GM23338 (cell line): ENCODE data around the gene GALNT5. TPM values are rescaled to one million over a fixed set of nuclear protein-coding genes. Genes with fewer than 3 reads are reported as not detected.

Experiments
- ATAC-seq: fragments of 200-7000 bp; cut with Tn5 transposase; 3 replicates; pipeline ENCODE4 v1.9.1; 2020
- DNase-seq: peaks from one replicate; pipeline ENCODE4 v3.0.0-alpha.2; 2015; ENCODE audit warnings: low spot score
- H2AFZ ChIP-seq: fragments of 200-600 bp; sonication (generic); 2 replicates; pipeline ENCODE4 v1.8.0; 2016; ENCODE audit warnings: antibody characterized with exemption, mild to moderate bottlenecking, moderate library complexity
- H3F3A ChIP-seq: fragments of 200-600 bp; sonication (generic); replicated peaks from 2 replicates; pipeline ENCODE4 v1.8.0; 2017; ENCODE audit warnings: antibody characterized with exemption, mixed run types, low read depth
- H3K27ac ChIP-seq: fragments of 200-600 bp; sonication (generic); 2 replicates; pipeline ENCODE4 v1.6.1; 2016; ENCODE audit warnings: low read depth
- H3K27me3 ChIP-seq: fragments of 200-600 bp; sonication (generic); 2 replicates; pipeline ENCODE4 v1.8.0; 2016; ENCODE audit warnings: mild to moderate bottlenecking, mixed run types, moderate library complexity; ENCODE audit not compliant: insufficient read depth
- H3K36me3 ChIP-seq: fragments of 200-600 bp; sonication (generic); 2 replicates; pipeline ENCODE4 v1.8.0; 2016; ENCODE audit warnings: mild to moderate bottlenecking; ENCODE audit not compliant: insufficient read depth
- H3K4me1 ChIP-seq: fragments of 200-600 bp; sonication (generic); 2 replicates; pipeline ENCODE4 v1.8.0; 2016; ENCODE audit warnings: mild to moderate bottlenecking, moderate library complexity; ENCODE audit not compliant: insufficient read depth
- H3K4me2 ChIP-seq: fragments of 200-600 bp; sonication (generic); 2 replicates; pipeline ENCODE4 v1.7.1; 2017; ENCODE audit warnings: mixed run types
- H3K4me3 ChIP-seq: fragments of 200-600 bp; sonication (generic); 2 replicates; pipeline ENCODE4 v1.6.1; 2016; ENCODE audit warnings: mixed run types
- H3K79me2 ChIP-seq: fragments of 200-600 bp; sonication (generic); replicated peaks from 2 replicates; pipeline ENCODE4 v1.8.0; 2017; ENCODE audit warnings: mild to moderate bottlenecking; ENCODE audit not compliant: insufficient read depth
- H3K9me2 ChIP-seq: fragments of 200-600 bp; sonication (generic); 2 replicates; pipeline ENCODE4 v1.8.0; 2017; ENCODE audit not compliant: insufficient read depth
- H4K20me1 ChIP-seq: fragments of 200-600 bp; sonication (generic); replicated peaks from 2 replicates; pipeline ENCODE4 v1.8.0; 2017; ENCODE audit warnings: mild to moderate bottlenecking; ENCODE audit not compliant: insufficient read depth
- H3K27ac Mint-ChIP-seq: 2 replicates; pipeline ENCODE4 v1.8.0; 2020; ENCODE audit warnings: inconsistent platforms, mild to moderate bottlenecking, moderate library complexity, mixed read lengths
- H3K27me3 Mint-ChIP-seq: 3 replicates; pipeline ENCODE4 v1.8.0; 2022; ENCODE audit warnings: low read depth, mild to moderate bottlenecking, moderate library complexity, mixed read lengths, inconsistent platforms; ENCODE audit not compliant: insufficient read depth, poor library complexity
- H3K36me3 Mint-ChIP-seq: 3 replicates; pipeline ENCODE4 v1.8.0; 2021; ENCODE audit warnings: low read depth, mild to moderate bottlenecking, inconsistent platforms, moderate library complexity, mixed read lengths
- H3K4me1 Mint-ChIP-seq: 3 replicates; pipeline ENCODE4 v1.8.0; 2020; ENCODE audit warnings: mild to moderate bottlenecking, inconsistent platforms, mixed read lengths
- H3K4me3 Mint-ChIP-seq: 3 replicates; pipeline ENCODE4 v1.8.0; 2021; ENCODE audit warnings: moderate library complexity, mild to moderate bottlenecking, inconsistent platforms, mixed read lengths
- H3K9me3 Mint-ChIP-seq: 3 replicates; pipeline ENCODE4 v1.8.0; 2020; ENCODE audit warnings: moderate library complexity, mild to moderate bottlenecking, inconsistent platforms, mixed read lengths
- CREB1 ChIP-seq: fragments of 250-450 bp; sonication (Bioruptor Pico); IDR thresholded peaks from 2 replicates; pipeline ENCODE4 v1.5.0; 2020; ENCODE audit warnings: low read depth, mild to moderate bottlenecking, moderate library complexity
- JUNB ChIP-seq: IDR thresholded peaks from one replicate; pipeline ENCODE4 v1.6.1; 2016; ENCODE audit warnings: antibody characterized with exemption; ENCODE audit not compliant: unreplicated experiment
- NANOG ChIP-seq: IDR thresholded peaks from 2 replicates; pipeline ENCODE4 v1.6.1; 2016; ENCODE audit warnings: antibody characterized with exemption, borderline replicate concordance
- POLR2AphosphoS5 ChIP-seq: IDR thresholded peaks from 2 replicates; pipeline ENCODE4 v1.6.1; 2016; ENCODE audit warnings: antibody characterized with exemption, low read depth
- STAT1 ChIP-seq: IDR thresholded peaks from one replicate; pipeline ENCODE4 v1.6.1; 2016; ENCODE audit warnings: antibody characterized with exemption; ENCODE audit not compliant: unreplicated experiment
- ZNF114 ChIP-seq: fragments of 250-450 bp; sonication (Bioruptor Pico); IDR thresholded peaks from 2 replicates; pipeline ENCODE4 v1.5.0; 2020; ENCODE audit warnings: mild to moderate bottlenecking, moderate library complexity
- ZNF331 ChIP-seq: fragments of 250-450 bp; sonication (Bioruptor Pico); IDR thresholded peaks from 2 replicates; pipeline ENCODE4 v1.5.0; 2020; ENCODE audit warnings: low read depth, mild to moderate bottlenecking, moderate library complexity
- ZNF462 ChIP-seq: fragments of 250-450 bp; sonication (Bioruptor Pico); IDR thresholded peaks from 2 replicates; pipeline ENCODE4 v1.5.0; 2020; ENCODE audit warnings: mild to moderate bottlenecking, moderate library complexity
- polyA plus RNA-seq: library from polyadenylated mRNA; unstranded; fragments of >200 nt; fragmentation: Nextera tagmentation; extraction: Ambion mirVana; gene quantifications from 2 replicates; pipeline ENCODE4 v1.2.1, GENCODE V29; 2016
- total RNA-seq: library from RNA; depleted of rRNA; stranded (reverse); fragments of >200 nt; shearing (Covaris generic); gene quantifications from 2 replicates; pipeline ENCODE4 v1.2.3, GENCODE V29; 2014
- TF ChIP-seq, protein P1 (sequence below): IDR thresholded peaks from one replicate; pipeline ENCODE4 v1.6.1; 2018; ENCODE audit warnings: antibody characterized with exemption; ENCODE audit not compliant: unreplicated experiment
- TF ChIP-seq, protein P2 (sequence below), 2 experiments: fragments of 200-600 bp in 1 of 2; sonication (generic) in 1 of 2; conservative IDR thresholded peaks; 2 replicates each; pipeline versions ENCODE4 v1.5.1 to v1.6.1; 2016 to 2017; ENCODE audit warnings: antibody characterized with exemption in 2 of 2, low read depth in 2 of 2, mild to moderate bottlenecking in 2 of 2, moderate library complexity in 1 of 2

Gene GALNT5
- total and polyA plus RNA-seq, 2 experiments from 2014 or later: 0.05 to 0.14 TPM

- H3K4me1 Mint-ChIP-seq: peaks cover 34% of the 10 kb centered on the region
- H3K27me3 Mint-ChIP-seq: no peaks in the 10 kb centered on the region
- Histone ChIP-seq H3K4me1 (peaks cover 28% of the 10 kb centered on the region), H3K9me2 (no peaks in the 10 kb centered on the region), H3K79me2 (no peaks in the 10 kb centered on the region), H3K4me2 (no peak overlapping the region), H3K4me3 (no peak overlapping the region), H3K36me3 (no peaks in the 10 kb centered on the region), H4K20me1 (no peaks in the 10 kb centered on the region), H3K27me3 (no peaks in the 10 kb centered on the region), H3K27ac (no peak overlapping the region), H2AFZ (no peak overlapping the region), H3F3A (no peaks in the 10 kb centered on the region)
- TF ChIP-seq ZNF114 (CRISPR knock-in tag) (no peak), NANOG (no peak), JUNB (no peak), STAT1 (no peak), POLR2AphosphoS5 (no peak), ZNF331 (no peak)
- TF ChIP-seq, protein P1, sequence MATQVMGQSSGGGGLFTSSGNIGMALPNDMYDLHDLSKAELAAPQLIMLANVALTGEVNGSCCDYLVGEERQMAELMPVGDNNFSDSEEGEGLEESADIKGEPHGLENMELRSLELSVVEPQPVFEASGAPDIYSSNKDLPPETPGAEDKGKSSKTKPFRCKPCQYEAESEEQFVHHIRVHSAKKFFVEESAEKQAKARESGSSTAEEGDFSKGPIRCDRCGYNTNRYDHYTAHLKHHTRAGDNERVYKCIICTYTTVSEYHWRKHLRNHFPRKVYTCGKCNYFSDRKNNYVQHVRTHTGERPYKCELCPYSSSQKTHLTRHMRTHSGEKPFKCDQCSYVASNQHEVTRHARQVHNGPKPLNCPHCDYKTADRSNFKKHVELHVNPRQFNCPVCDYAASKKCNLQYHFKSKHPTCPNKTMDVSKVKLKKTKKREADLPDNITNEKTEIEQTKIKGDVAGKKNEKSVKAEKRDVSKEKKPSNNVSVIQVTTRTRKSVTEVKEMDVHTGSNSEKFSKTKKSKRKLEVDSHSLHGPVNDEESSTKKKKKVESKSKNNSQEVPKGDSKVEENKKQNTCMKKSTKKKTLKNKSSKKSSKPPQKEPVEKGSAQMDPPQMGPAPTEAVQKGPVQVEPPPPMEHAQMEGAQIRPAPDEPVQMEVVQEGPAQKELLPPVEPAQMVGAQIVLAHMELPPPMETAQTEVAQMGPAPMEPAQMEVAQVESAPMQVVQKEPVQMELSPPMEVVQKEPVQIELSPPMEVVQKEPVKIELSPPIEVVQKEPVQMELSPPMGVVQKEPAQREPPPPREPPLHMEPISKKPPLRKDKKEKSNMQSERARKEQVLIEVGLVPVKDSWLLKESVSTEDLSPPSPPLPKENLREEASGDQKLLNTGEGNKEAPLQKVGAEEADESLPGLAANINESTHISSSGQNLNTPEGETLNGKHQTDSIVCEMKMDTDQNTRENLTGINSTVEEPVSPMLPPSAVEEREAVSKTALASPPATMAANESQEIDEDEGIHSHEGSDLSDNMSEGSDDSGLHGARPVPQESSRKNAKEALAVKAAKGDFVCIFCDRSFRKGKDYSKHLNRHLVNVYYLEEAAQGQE: no peak
- TF ChIP-seq, protein P2, sequence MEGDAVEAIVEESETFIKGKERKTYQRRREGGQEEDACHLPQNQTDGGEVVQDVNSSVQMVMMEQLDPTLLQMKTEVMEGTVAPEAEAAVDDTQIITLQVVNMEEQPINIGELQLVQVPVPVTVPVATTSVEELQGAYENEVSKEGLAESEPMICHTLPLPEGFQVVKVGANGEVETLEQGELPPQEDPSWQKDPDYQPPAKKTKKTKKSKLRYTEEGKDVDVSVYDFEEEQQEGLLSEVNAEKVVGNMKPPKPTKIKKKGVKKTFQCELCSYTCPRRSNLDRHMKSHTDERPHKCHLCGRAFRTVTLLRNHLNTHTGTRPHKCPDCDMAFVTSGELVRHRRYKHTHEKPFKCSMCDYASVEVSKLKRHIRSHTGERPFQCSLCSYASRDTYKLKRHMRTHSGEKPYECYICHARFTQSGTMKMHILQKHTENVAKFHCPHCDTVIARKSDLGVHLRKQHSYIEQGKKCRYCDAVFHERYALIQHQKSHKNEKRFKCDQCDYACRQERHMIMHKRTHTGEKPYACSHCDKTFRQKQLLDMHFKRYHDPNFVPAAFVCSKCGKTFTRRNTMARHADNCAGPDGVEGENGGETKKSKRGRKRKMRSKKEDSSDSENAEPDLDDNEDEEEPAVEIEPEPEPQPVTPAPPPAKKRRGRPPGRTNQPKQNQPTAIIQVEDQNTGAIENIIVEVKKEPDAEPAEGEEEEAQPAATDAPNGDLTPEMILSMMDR (conservative IDR thresholded peaks at IDR 0.05; ENCODE audit: low read depth in 2 of 2): no peak
- ATAC-seq (no peak), DNase-seq (no peak)
- no peak overlapping the region for H3K4me3 Mint-ChIP-seq
- H3K36me3 Mint-ChIP-seq: no peaks in the 10 kb centered on the region
- no peak overlapping the region for H3K27ac Mint-ChIP-seq
- no peaks in the 10 kb centered on the region; the same call in 2 of the 3 replicates for H3K9me3 Mint-ChIP-seq
These were observed 12.8 kb upstream of the GALNT5 start for GRCh38 chr2:157244691-157245090.

DNA sequence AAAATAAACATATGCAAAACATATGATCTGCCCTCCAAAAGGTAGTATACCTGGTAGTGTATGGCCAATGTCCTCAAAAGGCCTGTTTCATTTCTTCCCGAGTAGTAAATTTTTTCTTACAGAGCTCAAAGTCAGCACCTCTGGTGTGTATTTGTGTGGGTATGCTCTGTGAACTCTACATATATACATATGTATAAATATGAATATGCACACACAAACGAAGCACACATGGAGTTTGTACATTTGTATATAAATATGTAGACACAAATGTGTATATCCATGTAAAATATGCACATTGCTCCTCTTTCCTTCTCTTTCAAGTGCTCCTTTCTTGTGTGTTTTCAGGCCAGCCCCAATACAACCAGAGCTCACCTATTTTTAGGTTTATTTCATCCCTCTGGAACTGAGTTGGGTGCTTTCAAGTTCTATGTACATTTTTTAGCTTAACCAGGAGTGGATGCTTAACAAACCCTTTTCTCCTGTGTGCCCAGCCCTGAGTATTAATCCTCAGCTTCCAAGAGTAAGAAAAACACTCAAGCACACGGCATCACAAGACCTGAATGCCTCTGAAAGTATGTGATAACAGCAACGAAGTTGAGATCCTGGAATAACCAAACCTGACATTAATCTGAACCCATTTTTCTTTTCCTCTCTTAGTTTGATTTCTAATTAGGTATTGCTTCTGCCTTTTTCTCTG lies 12.2 kb upstream of the GALNT5 start:
- Mint-ChIP-seq H3K36me3 (no peaks in the 10 kb centered on the region), H3K9me3 (no peaks in the 10 kb centered on the region; the same call in 2 of the 3 replicates), H3K27ac (no peak overlapping the region), H3K27me3 (peaks cover 1% of the 10 kb centered on the region), H3K4me1 (peaks cover 34% of the 10 kb centered on the region), H3K4me3 (no peak overlapping the region)
- peaks cover 28% of the 10 kb centered on the region for H3K4me1 ChIP-seq
- no peak overlapping the region for H3K27ac ChIP-seq
- H3K27me3 ChIP-seq: no peaks in the 10 kb centered on the region
- H3K9me2 ChIP-seq: no peaks in the 10 kb centered on the region
- no peaks in the 10 kb centered on the region for H4K20me1 ChIP-seq
- no peak overlapping the region for H3K4me3 ChIP-seq
- H2AFZ ChIP-seq: no peak overlapping the region
- no peaks in the 10 kb centered on the region for H3K36me3 ChIP-seq
- peak overlapping the region; percentile 60 for H3K4me2 ChIP-seq
- ATAC-seq (no peak), DNase-seq (no peak)
- no peaks in the 10 kb centered on the region for H3F3A ChIP-seq
- H3K79me2 ChIP-seq: no peaks in the 10 kb centered on the region
- TF ChIP-seq CREB1 (CRISPR knock-in tag) (no peak), JUNB (no peak), ZNF462 (CRISPR knock-in tag) (no peak)
